Caki2 (cell line): ENCODE data around the gene ABHD2. TPM values are rescaled to one million over a fixed set of nuclear protein-coding genes. Genes with fewer than 3 reads are reported as not detected.
"Not testable (repeated sequence)": the region's sequence is repeated elsewhere in the genome, so short reads cannot be mapped to it uniquely, and the experiment has no call there.

Experiments used
- DNase-seq: peaks from one replicate; pipeline ENCODE4 v3.0.0-alpha.2; 2015; ENCODE audit warnings: low read depth
- in situ Hi-C: cut with HindIII; loops from 2 replicates; pipeline ENCODE4 v1.10.0; 2016; ENCODE audit warnings: low sequenced_read_pairs, low pct_unique_long_range_greater_than_20kb, mixed read lengths
- total RNA-seq: library from RNA; depleted of rRNA; stranded (reverse); fragments of >200 nt; shearing (Covaris generic); gene quantifications from 2 replicates; pipeline ENCODE4 v1.2.3, GENCODE V29; 2014; ENCODE audit warnings: low replicate concordance

Gene ABHD2
- total RNA-seq, 1 experiment from 2014 or later = 14.9 TPM

GRCh38 chr15:89129123-89129815 lies 41.0 kb downstream of the ABHD2 start:
- DNase-seq = peak; percentile 27
- in situ Hi-C loops = no loop called here

DNA sequence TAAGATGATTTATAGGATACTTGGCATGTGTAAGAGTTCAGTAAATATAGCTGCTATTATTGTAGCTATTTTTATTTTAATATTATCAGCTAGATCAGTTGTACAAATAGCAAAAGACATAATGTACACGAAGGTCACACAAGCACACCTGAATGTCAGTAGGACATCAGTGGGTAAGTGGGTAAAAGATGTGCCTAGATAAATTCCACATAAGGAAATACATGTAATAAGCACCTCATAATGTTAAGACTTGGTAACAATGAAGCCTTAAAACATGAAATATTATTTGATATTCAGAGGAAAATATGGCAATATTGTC lies 41.5 kb downstream of the ABHD2 start:
- DNase-seq = no peak
- in situ Hi-C loops = no loop called here

DNA sequence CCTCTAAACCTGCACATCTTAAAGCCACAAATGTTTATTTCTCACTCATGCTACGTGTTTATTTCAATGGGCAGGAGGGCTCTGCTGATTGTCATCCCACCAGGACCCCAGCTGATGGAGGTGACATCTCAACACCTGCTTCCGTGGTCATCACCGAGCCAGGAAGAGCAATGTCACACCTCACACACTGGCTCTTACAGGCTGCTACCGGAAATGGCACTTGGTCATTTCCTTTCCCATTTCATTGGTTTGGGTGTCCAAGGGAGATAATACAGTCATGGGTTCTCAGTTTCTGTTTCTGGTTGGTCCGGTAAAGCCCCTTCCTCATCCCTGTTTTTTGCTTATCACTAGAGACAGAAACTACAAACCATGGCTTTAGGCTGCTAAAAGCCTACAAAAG lies 41.9 kb downstream of the ABHD2 start:
- in situ Hi-C loops = no loop called here
- DNase-seq = no peak

DNA sequence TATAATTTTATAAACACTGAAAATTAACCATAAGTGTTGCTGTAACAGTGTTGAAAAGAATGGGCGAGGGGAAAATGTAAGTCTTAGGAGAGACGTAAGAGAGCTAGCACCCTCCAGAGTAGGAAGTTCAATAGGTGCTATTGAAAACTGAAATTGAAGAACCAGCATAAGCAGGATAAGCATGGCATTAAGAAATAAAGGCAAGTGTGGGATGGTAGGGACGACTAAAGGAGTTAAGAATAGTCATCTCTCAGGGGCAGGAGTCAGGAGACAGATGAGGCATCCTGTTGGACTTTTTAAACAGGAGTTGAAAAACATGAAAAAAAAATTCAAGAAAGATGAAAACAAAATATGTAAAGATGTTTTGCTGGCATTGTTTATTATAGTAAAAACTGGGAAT lies 43.5 kb downstream of the ABHD2 start:
- no peak for DNase-seq
- in situ Hi-C loops = no loop called here

- in situ Hi-C loops = no loop called here
- no peak for DNase-seq
These were observed 44.6 kb downstream of the ABHD2 start for GRCh38 chr15:89132611-89133507.

DNA sequence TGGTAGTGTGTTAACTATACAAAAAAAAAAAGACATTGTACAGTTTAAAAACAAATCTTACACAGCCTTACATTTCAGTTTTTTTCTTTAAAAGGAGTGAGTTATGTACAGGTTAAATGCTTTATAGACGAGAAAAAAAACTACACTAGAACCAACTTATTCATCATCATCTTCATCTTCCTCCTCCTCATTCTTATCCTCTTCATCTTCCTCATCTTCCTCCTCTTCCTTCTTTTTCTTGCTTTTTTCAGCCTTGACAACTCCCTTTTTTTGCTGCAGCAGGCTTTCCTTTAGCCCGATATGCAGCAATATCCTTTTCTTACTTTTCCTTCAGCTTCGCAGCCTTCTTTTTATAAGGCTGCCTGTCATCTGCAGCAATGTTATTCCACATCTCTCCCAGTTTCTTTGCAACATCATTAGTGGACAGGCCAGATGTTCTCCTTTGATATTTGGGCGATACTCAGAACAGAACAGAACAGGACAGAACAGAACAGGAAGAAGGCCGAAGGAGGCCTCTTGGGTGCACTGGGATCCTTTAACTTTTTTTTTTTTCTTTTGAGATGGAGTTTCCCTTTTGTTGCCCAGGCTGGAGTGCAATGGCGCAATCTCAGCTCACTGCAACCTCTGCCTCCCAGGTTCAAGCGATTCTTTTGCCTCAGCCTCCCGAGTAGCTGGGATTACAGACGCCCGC lies 47.3 kb downstream of the ABHD2 start:
- in situ Hi-C loops, DNase-seq: not testable (repeated sequence)

GRCh38 chr15:89136078-89136806 lies 48.0 kb downstream of the ABHD2 start:
- in situ Hi-C loops = no loop called here
- no peak for DNase-seq

GRCh38 chr15:89136818-89137772 lies 48.8 kb downstream of the ABHD2 start:
- DNase-seq = no peak
- in situ Hi-C loops = no loop called here

- DNase-seq = no peak
- in situ Hi-C loops = no loop called here
These were observed 49.7 kb downstream of the ABHD2 start for GRCh38 chr15:89137926-89138325.

DNA sequence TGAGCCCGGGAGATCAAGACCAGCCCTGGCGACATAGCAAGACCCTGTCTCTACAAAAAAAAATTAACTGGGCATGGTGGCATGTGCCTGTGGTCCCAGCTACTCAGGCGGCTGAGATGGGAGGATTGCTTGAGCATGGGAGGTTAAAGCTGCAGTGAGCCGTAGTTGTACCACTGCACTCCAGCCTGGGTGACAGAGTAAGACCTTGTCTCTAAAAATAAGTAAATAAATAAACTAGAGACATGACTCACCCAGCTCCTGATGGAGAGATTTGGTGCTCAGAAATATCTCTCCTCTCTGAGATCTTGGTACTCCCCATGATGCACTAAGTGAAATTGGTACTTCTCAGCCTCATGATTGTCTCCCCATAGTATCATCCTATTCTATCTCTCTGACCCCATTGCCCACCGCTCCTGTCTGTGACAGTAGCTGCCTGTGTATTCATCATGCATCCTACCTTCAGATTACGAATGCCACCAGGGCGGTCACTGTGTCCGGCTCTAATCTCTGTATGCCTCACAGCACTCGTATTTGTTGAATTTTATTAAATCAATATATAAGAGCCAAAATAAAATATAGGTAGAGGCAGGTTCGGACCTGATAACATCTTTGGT lies 50.9 kb downstream of the ABHD2 start:
- DNase-seq = peak; percentile 37
- in situ Hi-C loops = no loop called here

DNA sequence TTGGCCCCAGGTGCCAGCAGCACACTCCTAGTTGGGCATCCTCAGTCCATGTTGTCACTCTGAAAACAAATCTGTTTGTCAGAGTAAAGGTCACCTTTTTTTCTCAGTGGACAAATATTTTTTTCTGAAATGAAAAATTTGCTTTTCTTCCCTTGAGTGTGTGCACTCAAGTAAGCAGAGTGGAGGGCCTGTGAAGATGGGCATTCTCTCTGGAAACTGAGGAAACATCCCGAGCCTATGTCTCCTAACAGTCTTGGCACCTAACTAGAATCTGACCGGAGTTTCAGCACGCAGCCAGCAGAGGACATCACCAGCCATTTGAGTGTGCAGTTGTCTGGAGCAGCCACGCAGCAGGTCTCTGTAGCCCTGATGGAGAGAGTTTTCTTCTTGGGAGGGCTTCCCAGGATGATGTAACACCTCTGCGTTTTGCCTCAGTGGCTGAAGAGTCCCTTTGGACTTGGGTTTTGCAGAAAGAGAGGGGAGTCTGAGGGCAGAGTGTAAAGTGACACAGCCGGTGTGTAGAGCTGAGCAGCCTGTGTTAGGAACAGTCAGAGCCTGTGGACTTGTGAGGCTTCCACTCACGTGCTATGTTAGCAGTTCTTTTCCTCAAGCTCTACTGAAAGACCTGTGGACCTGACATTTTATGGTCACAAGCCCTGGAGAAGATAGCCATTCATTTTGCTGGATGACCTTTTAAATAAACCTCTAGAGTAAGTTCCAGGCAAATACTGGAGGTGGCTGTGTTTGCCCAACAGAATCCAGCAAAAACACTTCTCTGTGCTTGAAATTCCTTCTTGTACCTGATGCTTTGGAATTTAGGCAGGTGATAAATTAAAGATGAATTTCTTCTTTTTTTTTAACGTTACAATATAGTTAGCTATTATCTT lies 51.6 kb downstream of the ABHD2 start:
- in situ Hi-C loops = no loop called here
- DNase-seq = peak; percentile 6

GRCh38 chr15:89140595-89140994 lies 52.3 kb downstream of the ABHD2 start:
- DNase-seq = no peak
- in situ Hi-C loops = no loop called here

- DNase-seq, in situ Hi-C loops: not testable (repeated sequence)
These were observed 52.9 kb downstream of the ABHD2 start for GRCh38 chr15:89141159-89141558.

- in situ Hi-C loops = no loop called here
- no peak for DNase-seq
These were observed 53.6 kb downstream of the ABHD2 start for GRCh38 chr15:89141885-89142284.

DNA sequence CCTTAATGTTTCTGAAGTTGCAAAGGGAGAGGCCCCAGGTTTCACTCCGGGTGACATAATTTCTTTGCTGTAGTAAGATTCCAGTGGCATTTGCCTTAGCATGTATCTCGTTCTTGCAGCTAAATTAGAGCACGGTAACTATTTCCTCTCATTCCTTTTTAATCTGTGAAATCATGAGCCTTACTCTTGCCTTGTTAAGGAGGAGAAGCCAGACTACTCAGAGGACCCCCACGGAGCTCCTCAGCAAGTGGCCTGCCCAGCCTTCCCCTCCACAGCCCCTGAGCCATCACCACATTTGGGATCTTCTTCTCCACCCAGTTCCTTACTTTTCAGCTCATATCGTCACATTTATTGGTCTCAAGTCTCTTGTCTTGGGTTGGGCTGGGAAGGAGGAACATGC lies 54.2 kb downstream of the ABHD2 start:
- no peak for DNase-seq
- in situ Hi-C loops = no loop called here

DNA sequence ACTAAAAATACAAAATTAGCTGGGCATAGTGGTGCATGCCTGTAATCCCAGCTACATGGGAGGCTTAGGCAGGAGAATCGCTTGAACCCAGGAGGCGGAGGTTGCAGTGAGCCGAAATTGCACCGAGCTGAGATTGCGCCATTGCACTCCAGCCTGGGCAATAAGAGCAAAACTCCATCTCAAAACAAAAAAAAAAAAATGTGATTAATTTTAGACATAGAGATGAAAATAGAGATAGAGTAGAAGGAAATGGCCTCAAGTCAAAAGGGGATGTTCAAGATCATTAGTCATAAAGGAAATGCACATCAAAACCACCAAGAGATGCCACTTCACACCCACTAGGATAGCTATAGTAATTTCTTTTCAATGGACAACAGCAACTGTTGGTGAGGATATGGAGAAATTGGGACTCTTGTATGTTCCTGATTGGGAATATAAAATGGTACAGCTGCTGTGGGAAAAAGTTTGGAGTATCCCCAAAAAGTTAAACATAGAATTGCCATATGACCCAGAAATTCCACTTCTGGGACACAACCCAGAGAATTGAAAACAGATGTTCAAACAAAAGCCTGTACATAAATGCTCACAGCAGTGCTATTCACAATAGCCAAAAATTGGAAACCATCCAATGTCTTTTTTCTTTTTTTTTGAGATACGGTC lies 55.4 kb downstream of the ABHD2 start:
- DNase-seq = no peak
- in situ Hi-C loops = no loop called here
